Gastroesophageal sphincter (tissue), 3 donors: Measurements from ENCODE around the gene KHDC4.

Experiments used
- EP300 ChIP-seq: sonication (generic); formaldehyde crosslinking; IDR thresholded peaks from one replicate; pipeline ENCODE4 v1.6.1; 2017; ENCODE audit warnings: antibody characterized with exemption, mild to moderate bottlenecking
- POLR2A ChIP-seq, 2 donors: fragments of 450-650 bp; IDR thresholded peaks; one replicate each; pipeline ENCODE4 v1.6.1; 2017; ENCODE audit warnings: antibody characterized with exemption in 2 of 2, mild to moderate bottlenecking in 2 of 2, moderate library complexity in 1 of 2
- POLR2AphosphoS5 ChIP-seq: sonication (generic); formaldehyde crosslinking; IDR thresholded peaks from one replicate; pipeline ENCODE4 v1.6.1; 2017; ENCODE audit warnings: antibody characterized with exemption
- TF ChIP-seq, protein P1 (sequence below), 4 experiments: fragments of 200-600 bp in 2 of 4; fragments of 450-650 bp in 2 of 4; sonication (generic) in 1 of 4; IDR thresholded peaks; one replicate each; pipeline ENCODE4 v1.5.1; 2017 to 2019; ENCODE audit warnings: antibody characterized with exemption in 4 of 4, mild to moderate bottlenecking in 2 of 4, moderate library complexity in 2 of 4

DNA sequence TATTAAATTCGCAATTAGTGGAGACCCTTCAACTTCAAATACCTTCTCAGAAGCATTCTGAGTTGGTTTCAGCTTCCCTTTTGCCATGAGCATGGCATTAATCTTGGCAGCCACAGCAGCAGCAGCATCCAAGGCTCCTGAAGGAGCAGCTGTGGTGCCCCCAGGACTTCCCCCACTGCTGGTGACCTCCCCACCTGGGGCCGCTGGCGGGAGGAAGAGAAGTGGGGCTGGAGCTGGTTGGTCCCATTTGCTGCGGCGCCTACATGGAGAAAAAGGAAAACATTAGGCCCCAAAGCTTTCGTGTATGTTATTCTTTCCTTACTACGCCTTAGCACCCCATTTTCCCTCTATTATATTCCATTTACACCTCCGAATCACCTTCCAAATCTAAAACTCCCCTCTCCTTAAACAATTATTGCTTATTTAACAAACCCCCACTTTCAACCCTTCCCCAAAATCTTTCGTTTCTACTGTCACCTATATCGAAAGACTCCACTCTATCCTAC is 569 bp downstream of the KHDC4 start:
- TF ChIP-seq, protein P1, sequence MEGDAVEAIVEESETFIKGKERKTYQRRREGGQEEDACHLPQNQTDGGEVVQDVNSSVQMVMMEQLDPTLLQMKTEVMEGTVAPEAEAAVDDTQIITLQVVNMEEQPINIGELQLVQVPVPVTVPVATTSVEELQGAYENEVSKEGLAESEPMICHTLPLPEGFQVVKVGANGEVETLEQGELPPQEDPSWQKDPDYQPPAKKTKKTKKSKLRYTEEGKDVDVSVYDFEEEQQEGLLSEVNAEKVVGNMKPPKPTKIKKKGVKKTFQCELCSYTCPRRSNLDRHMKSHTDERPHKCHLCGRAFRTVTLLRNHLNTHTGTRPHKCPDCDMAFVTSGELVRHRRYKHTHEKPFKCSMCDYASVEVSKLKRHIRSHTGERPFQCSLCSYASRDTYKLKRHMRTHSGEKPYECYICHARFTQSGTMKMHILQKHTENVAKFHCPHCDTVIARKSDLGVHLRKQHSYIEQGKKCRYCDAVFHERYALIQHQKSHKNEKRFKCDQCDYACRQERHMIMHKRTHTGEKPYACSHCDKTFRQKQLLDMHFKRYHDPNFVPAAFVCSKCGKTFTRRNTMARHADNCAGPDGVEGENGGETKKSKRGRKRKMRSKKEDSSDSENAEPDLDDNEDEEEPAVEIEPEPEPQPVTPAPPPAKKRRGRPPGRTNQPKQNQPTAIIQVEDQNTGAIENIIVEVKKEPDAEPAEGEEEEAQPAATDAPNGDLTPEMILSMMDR (IDR thresholded peaks at IDR 0.05): no peak
- no peak for TF ChIP-seq POLR2AphosphoS5
- no peak for TF ChIP-seq EP300
- TF ChIP-seq POLR2A (IDR thresholded peaks at IDR 0.05): no peak
